ENCODE measurements around the gene COQ7. TPM values are rescaled to one million over a fixed set of nuclear protein-coding genes. Genes with fewer than 3 reads are reported as not detected.
A peak's percentile ranks its signal among the peaks of the same experiment; 100 is the strongest.

The COQ7 gene
- total RNA-seq, 1 experiment from 2014 or later: 25.0 TPM

GRCh38 chr16:19113577-19114358 lies 46.4 kb downstream of the COQ7 start, which contains the start of gene ITPRIPL2:
Gene ITPRIPL2 (plus strand): TSS chr16:19113964. CDS start chr16:19114462, 498 bp downstream.
- no peaks in the 10 kb centered on the region; the same call in 1 of the 2 replicates for H3K36me3 ChIP-seq (ENCODE audit: low read depth, low read length)
- H3K4me1 ChIP-seq (ENCODE audit: insufficient read depth, low read length): peaks cover 52% of the 10 kb centered on the region
- intact Hi-C loops (cut with micrococcal nuclease): loop anchor here (1.0 to 10.0 kb wide), 2 partner anchors 21 to 51 kb away; partner anchors contain the start of gene SYT17
- POLR2A ChIA-PET (ENCODE audit: unreplicated experiment): interaction anchor here (0.5 to 0.8 kb wide), 4 partner anchors 10 to 28 kb away, joined by 3 to 6 read pairs (median 4); no protein-coding TSS in a partner anchor
- peaks cover 16% of the 10 kb centered on the region for H3F3A ChIP-seq (ENCODE audit: low read length, unreplicated experiment)
- TF ChIP-seq CTCF (conservative IDR thresholded peaks at IDR 0.05; ENCODE audit: low read depth, low read length) (no peak), EZH2phosphoT487 (IDR thresholded peaks at IDR 0.05; ENCODE audit: borderline replicate concordance, low read length) (no peak), EZH2 (IDR thresholded peaks at IDR 0.05; ENCODE audit: low read length, unreplicated experiment) (no peak)
- peak within 1 kb of the TSS; percentile 94 for H3K9ac ChIP-seq (ENCODE audit: low read length)
- no TSS peak for BruUV-seq (replicated peaks)
- ATAC-seq (peak; percentile 79), DNase-seq (peak; percentile 87)
- peak within 1 kb of the TSS; percentile 76 for H3K4me3 ChIP-seq (ENCODE audit: low read length)
- peak within 1 kb of the TSS; percentile 74 for H2AFZ ChIP-seq (ENCODE audit: low read length)
- H3K4me2 ChIP-seq (ENCODE audit: low read length): peak within 1 kb of the TSS; percentile 92
- peak within 1 kb of the TSS; percentile 88 for H3K27ac ChIP-seq (ENCODE audit: low read length)
- H3K27me3 ChIP-seq (ENCODE audit: low read length): no peaks in the 10 kb centered on the region
- CTCF ChIA-PET: no interaction called here
- H3K79me2 ChIP-seq (ENCODE audit: low read length): peaks cover 47% of the 10 kb centered on the region
- peaks cover 19% of the 10 kb centered on the region; the same call in 1 of the 2 replicates for H4K20me1 ChIP-seq (ENCODE audit: low read length)
- no peaks in the 10 kb centered on the region for H3K9me3 ChIP-seq (ENCODE audit: low read length)
- no peaks in the 10 kb centered on the region for H3K9me2 ChIP-seq (replicated peaks; ENCODE audit: low read length)

- Histone ChIP-seq H3K27ac (ENCODE audit: low read length) (peak overlapping the region; percentile 88), H3K9me2 (replicated peaks; ENCODE audit: low read length) (no peaks in the 10 kb centered on the region), H3K27me3 (ENCODE audit: low read length) (no peaks in the 10 kb centered on the region), H3K4me3 (ENCODE audit: low read length) (peak overlapping the region; percentile 76), H3K79me2 (ENCODE audit: low read length) (peaks cover 53% of the 10 kb centered on the region), H3K4me2 (ENCODE audit: low read length) (peak overlapping the region; percentile 92), H3K9me3 (ENCODE audit: low read length) (no peaks in the 10 kb centered on the region), H3F3A (ENCODE audit: low read length, unreplicated experiment) (peaks cover 16% of the 10 kb centered on the region), H3K9ac (ENCODE audit: low read length) (peak overlapping the region; percentile 94), H2AFZ (ENCODE audit: low read length) (no peak overlapping the region), H4K20me1 (ENCODE audit: low read length) (peaks cover 19% of the 10 kb centered on the region; the same call in 1 of the 2 replicates), H3K36me3 (ENCODE audit: low read depth, low read length) (no peaks in the 10 kb centered on the region; the same call in 1 of the 2 replicates), H3K4me1 (ENCODE audit: insufficient read depth, low read length) (peaks cover 58% of the 10 kb centered on the region)
- ChIA-PET POLR2A (ENCODE audit: unreplicated experiment) (interaction anchor here (0.6 to 0.8 kb wide), 2 partner anchors 23 to 29 kb away, joined by 4 to 6 read pairs; no protein-coding TSS in a partner anchor), CTCF (no interaction called here)
- BruUV-seq (replicated peaks): no TSS peak
- intact Hi-C loops (cut with micrococcal nuclease): loop anchor here (10.0 kb wide), 1 partner anchor 50 kb away; the partner anchor contains the start of gene SYT17
- DNase-seq (peak; percentile 34), ATAC-seq (peak; percentile 5)
- TF ChIP-seq EZH2 (IDR thresholded peaks at IDR 0.05; ENCODE audit: low read length, unreplicated experiment) (no peak), EZH2phosphoT487 (IDR thresholded peaks at IDR 0.05; ENCODE audit: borderline replicate concordance, low read length) (no peak), CTCF (conservative IDR thresholded peaks at IDR 0.05; ENCODE audit: low read depth, low read length) (no peak; the same call in 1 of the 2 replicates)
These were observed 47.1 kb downstream of the COQ7 start for GRCh38 chr16:19114359-19115147.
